Peyer's patch (tissue), 4 donors: ENCODE data around the gene PDE4D.

Experiments
- POLR2A ChIP-seq, 2 donors: fragments of 450-650 bp; IDR thresholded peaks; one replicate each; pipeline ENCODE4 v1.5.1; 2017; ENCODE audit warnings: antibody characterized with exemption in 2 of 2, mild to moderate bottlenecking in 2 of 2, moderate library complexity in 2 of 2
- TF ChIP-seq, protein P1 (sequence below), 6 experiments: fragments of 450-650 bp in 4 of 6; fragments of 200-600 bp in 2 of 6; sonication (generic) in 1 of 6; IDR thresholded peaks; one replicate each; pipeline ENCODE4 v1.5.1; 2017 to 2019; ENCODE audit warnings: antibody characterized with exemption in 6 of 6, mild to moderate bottlenecking in 3 of 6, moderate library complexity in 1 of 6

DNA sequence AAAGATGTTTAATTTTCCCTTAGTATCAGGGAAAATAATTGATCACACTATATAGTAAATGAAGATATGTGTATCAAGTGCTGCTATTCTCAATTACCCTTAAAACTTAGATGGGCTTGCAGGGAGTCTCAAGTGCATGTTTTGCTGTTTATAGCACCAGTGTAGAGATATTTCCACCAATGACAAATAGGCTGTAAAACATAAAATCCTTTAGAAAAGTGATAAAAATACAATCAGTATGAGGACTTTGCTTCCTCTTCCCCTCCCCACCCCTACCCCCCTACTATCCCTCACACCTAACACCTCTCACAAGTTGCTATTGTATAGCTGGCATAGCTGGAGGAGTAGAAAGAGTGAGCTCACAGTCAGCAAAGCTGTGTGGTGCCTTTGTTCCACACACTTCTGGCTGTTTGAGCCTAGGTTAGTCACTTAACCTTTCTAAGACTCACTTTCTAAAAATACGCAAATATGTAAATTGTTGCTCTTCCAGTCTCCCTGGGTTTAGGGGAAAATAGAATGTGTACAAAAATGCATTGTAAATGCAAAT is 93.1 kb downstream of the PDE4D start:
- TF ChIP-seq, protein P1, sequence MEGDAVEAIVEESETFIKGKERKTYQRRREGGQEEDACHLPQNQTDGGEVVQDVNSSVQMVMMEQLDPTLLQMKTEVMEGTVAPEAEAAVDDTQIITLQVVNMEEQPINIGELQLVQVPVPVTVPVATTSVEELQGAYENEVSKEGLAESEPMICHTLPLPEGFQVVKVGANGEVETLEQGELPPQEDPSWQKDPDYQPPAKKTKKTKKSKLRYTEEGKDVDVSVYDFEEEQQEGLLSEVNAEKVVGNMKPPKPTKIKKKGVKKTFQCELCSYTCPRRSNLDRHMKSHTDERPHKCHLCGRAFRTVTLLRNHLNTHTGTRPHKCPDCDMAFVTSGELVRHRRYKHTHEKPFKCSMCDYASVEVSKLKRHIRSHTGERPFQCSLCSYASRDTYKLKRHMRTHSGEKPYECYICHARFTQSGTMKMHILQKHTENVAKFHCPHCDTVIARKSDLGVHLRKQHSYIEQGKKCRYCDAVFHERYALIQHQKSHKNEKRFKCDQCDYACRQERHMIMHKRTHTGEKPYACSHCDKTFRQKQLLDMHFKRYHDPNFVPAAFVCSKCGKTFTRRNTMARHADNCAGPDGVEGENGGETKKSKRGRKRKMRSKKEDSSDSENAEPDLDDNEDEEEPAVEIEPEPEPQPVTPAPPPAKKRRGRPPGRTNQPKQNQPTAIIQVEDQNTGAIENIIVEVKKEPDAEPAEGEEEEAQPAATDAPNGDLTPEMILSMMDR (IDR thresholded peaks at IDR 0.05): no peak
- no peak for TF ChIP-seq POLR2A (IDR thresholded peaks at IDR 0.05)
